ENCODE results near the gene CACNG4. TPM values are rescaled to one million over a fixed set of nuclear protein-coding genes. Genes with fewer than 3 reads are reported as not detected.

The CACNG4 gene
- total RNA-seq, 1 experiment from 2014 or later, result 6.3 TPM

GRCh38 chr17:67004181-67004580 is 39.7 kb downstream of the CACNG4 start:
- H3K9me3 Mint-ChIP-seq, result peaks cover 6 to 7% of the 10 kb centered on the region in 2 experiments; a peak in 3 of 5 replicates
- Histone ChIP-seq H3K4ac (ENCODE audit: low read depth, low read length) (no peak overlapping the region), H2AK5ac (ENCODE audit: insufficient read length, low read length) (no peak overlapping the region), H3K4me2 (ENCODE audit: insufficient read depth, insufficient read length, low read length) (no peak overlapping the region), H3T11ph (ENCODE audit: low read length) (no peak overlapping the region), H3K23ac (ENCODE audit: insufficient read length, low read depth, low read length) (no peak overlapping the region), H3K79me2 (ENCODE audit: insufficient read depth, low read length) (no peaks in the 10 kb centered on the region), H2AFZ (ENCODE audit: low read length) (no peak overlapping the region), H2BK20ac (ENCODE audit: low read depth, low read length, poor library complexity, severe bottlenecking) (no peak overlapping the region), H3K14ac (ENCODE audit: insufficient read depth, low read length) (no peak overlapping the region), H4K8ac (replicated peaks; ENCODE audit: insufficient read length, low read depth, low read length) (no peak overlapping the region), H2BK15ac (ENCODE audit: low read depth, low read length) (no peak overlapping the region), H3K4me1 (ENCODE audit: insufficient read depth, low read length) (no peaks in the 10 kb centered on the region), H3K27ac (ENCODE audit: insufficient read length, low read depth, low read length) (no peak overlapping the region), H3K18ac (ENCODE audit: insufficient read length, low read depth, low read length) (no peak overlapping the region), H2BK12ac (ENCODE audit: insufficient read length, low read depth, low read length) (no peak overlapping the region), H4K5ac (ENCODE audit: insufficient read length, low read depth, low read length) (no peak overlapping the region), H3K27me3 (ENCODE audit: insufficient read depth, low read length) (no peaks in the 10 kb centered on the region), H4K20me1 (ENCODE audit: control insufficient read depth, insufficient read depth, insufficient read length) (no peaks in the 10 kb centered on the region), H3K56ac (ENCODE audit: insufficient read length, low read depth, low read length) (no peak overlapping the region), H4K91ac (ENCODE audit: insufficient read length, low read depth, low read length) (no peak overlapping the region), H3K9ac (ENCODE audit: extremely low read depth, insufficient read length, low read length) (no peak overlapping the region), H3K23me2 (ENCODE audit: insufficient read length, low read depth, low read length, poor library complexity, severe bottlenecking) (no peaks in the 10 kb centered on the region), H2BK5ac (ENCODE audit: insufficient read length, low read length) (no peak overlapping the region), H3K9me3 (ENCODE audit: control insufficient read depth, low read depth, low read length) (no peaks in the 10 kb centered on the region), H2BK120ac (ENCODE audit: low read depth, low read length, poor library complexity, severe bottlenecking) (no peak overlapping the region), H3K79me1 (ENCODE audit: insufficient read depth, low read depth, low read length, poor library complexity, severe bottlenecking) (no peaks in the 10 kb centered on the region)
- no peak for TF ChIP-seq CTCF (conservative IDR thresholded peaks at IDR 0.05)
- no peak overlapping the region for H3K4me3 Mint-ChIP-seq
- WGBS (ENCODE audit: extremely low coverage, insufficient read length, low lambda C conversion rate), result no CpG with 5 or more reads among the region's 11 CpGs
- H3K36me3 Mint-ChIP-seq (ENCODE audit: insufficient read depth in 1 of 3, low read depth in 3 of 3), result no peaks in the 10 kb centered on the region
- H3K4me1 Mint-ChIP-seq, result peaks cover 0 to 4% of the 10 kb centered on the region in 2 experiments; a peak in 1 of 4 replicates
- H3K27ac Mint-ChIP-seq, result no peak overlapping the region
- H3K27me3 Mint-ChIP-seq (ENCODE audit: low read depth), result peaks cover 1% of the 10 kb centered on the region; the same call in 1 of the 2 replicates
- DNase-seq, result no peak

Measured in H9 (cell line).